H1 (cell line): ENCODE data around the gene SHC1. TPM values are rescaled to one million over a fixed set of nuclear protein-coding genes. Genes with fewer than 3 reads are reported as not detected.
A peak's percentile ranks its signal among the peaks of the same experiment; 100 is the strongest.

Experiments used
- CTCF ChIA-PET: fragments of 300-600 bp; sonication (Branson Sonifier 250); formaldehyde crosslinking; loops from one replicate; lab custom pipeline; 2021; ENCODE audit not compliant: partially characterized antibody; lab: Charles Lee
- POLR2A ChIA-PET: fragments of 300-600 bp; sonication (Branson Sonifier 250); formaldehyde crosslinking; loops from one replicate; lab custom pipeline; 2021; ENCODE audit warnings: inconsistent platforms; ENCODE audit not compliant: partially characterized antibody; lab: Charles Lee
- DNase-seq, 2 experiments: peaks; one replicate each; pipeline versions ENCODE4 v3.0.0 to v3.0.0-alpha.2; 2010 to 2022; ENCODE audit warnings: low spot score in 2 of 2, low read depth in 1 of 2, mixed read lengths in 1 of 2
- FAIRE-seq: peaks from 2 replicates; lab custom pipeline; 2011; peaks lifted over from hg19 to GRCh38; lab: Jason Lieb, UNC
- H2AFZ ChIP-seq: 2 replicates; pipeline ENCODE4 v1.8.1; 2012; ENCODE audit warnings: low read length, inconsistent platforms
- H2AK5ac ChIP-seq: 2 replicates; pipeline ENCODE4 v1.6.1; 2013; ENCODE audit warnings: low read depth, low read length
- H2BK120ac ChIP-seq: replicated peaks from 2 replicates; pipeline ENCODE3; 2013; ENCODE audit warnings: low read depth, low read length, inconsistent platforms
- H2BK12ac ChIP-seq: 2 replicates; pipeline ENCODE4 v1.6.1; 2013; ENCODE audit warnings: low read depth, low read length
- H2BK15ac ChIP-seq: 2 replicates; pipeline ENCODE4 v1.6.1; 2013; ENCODE audit warnings: low read length
- H2BK20ac ChIP-seq: 2 replicates; pipeline ENCODE4 v1.6.1; 2013; ENCODE audit warnings: low read length
- H2BK5ac ChIP-seq: 2 replicates; pipeline ENCODE4 v1.6.1; 2013; ENCODE audit warnings: low read depth, low read length
- H3K14ac ChIP-seq: 2 replicates; pipeline ENCODE4 v1.6.1; 2013; ENCODE audit warnings: inconsistent platforms; ENCODE audit not compliant: insufficient read length
- H3K18ac ChIP-seq: 2 replicates; pipeline ENCODE4 v1.6.1; 2013; ENCODE audit warnings: low read length; ENCODE audit errors: extremely low read depth
- H3K23ac ChIP-seq: 2 replicates; pipeline ENCODE4 v1.6.1; 2013; ENCODE audit warnings: inconsistent platforms; ENCODE audit not compliant: insufficient read length
- H3K23me2 ChIP-seq: 2 replicates; pipeline ENCODE4 v1.6.1; 2013; ENCODE audit warnings: low read depth, low read length
- H3K27ac ChIP-seq: 2 replicates; pipeline ENCODE4 v1.6.1; 2011; ENCODE audit warnings: low read depth, low read length, inconsistent platforms
- H3K27me3 ChIP-seq, 4 experiments: replicated peaks in 1 of 4; 1 replicate in 1 of 4; 2 replicates in 3 of 4; pipeline versions ENCODE4 v1.6.1 to v1.8.1; 2011 to 2013; ENCODE audit warnings: low read length in 3 of 4, mild to moderate bottlenecking in 3 of 4, inconsistent platforms in 2 of 4, mixed read lengths in 2 of 4, moderate library complexity in 1 of 4; ENCODE audit not compliant: control insufficient read depth in 3 of 4, insufficient read depth in 3 of 4; ENCODE audit errors: extremely low read depth in 1 of 4
- H3K36me3 ChIP-seq, 4 experiments: 2 replicates each; pipeline versions ENCODE4 v1.6.1 to v1.8.1; 2011 to 2013; ENCODE audit warnings: mild to moderate bottlenecking in 4 of 4, low read length in 3 of 4, moderate library complexity in 2 of 4, control low read depth in 1 of 4, inconsistent platforms in 1 of 4; ENCODE audit not compliant: insufficient read depth in 4 of 4, control insufficient read depth in 2 of 4
- H3K4ac ChIP-seq: replicated peaks from 2 replicates; pipeline ENCODE3; 2013; ENCODE audit warnings: low read length, low read depth, mixed read lengths, inconsistent platforms; ENCODE audit not compliant: insufficient read length
- H3K4me1 ChIP-seq, 4 experiments: replicated peaks in 1 of 4; 1 replicate in 1 of 4; 2 replicates in 3 of 4; pipeline versions ENCODE4 v1.6.1 to v1.8.1; 2011 to 2013; ENCODE audit warnings: low read length in 3 of 4, inconsistent platforms in 2 of 4, mixed read lengths in 1 of 4; ENCODE audit not compliant: insufficient read depth in 4 of 4, control insufficient read depth in 3 of 4
- H3K4me2 ChIP-seq, 2 experiments: 2 replicates each; pipeline versions ENCODE4 v1.6.1 to v1.8.1; 2011 to 2013; ENCODE audit warnings: low read depth in 2 of 2, low read length in 2 of 2, control low read depth in 1 of 2, inconsistent platforms in 1 of 2, mild to moderate bottlenecking in 1 of 2; ENCODE audit not compliant: insufficient read depth in 1 of 2
- H3K4me3 ChIP-seq, 4 experiments: fragments of 200-600, 300-600 bp in 1 of 4; sonication (generic), shearing (Covaris generic), sonication (Bioruptor Twin) in 1 of 4; 2 replicates each; pipeline versions ENCODE4 v1.5.1 to v1.8.1; 2011 to 2016; ENCODE audit warnings: low read length in 4 of 4, low read depth in 3 of 4, control low read depth in 2 of 4, inconsistent platforms in 2 of 4, mild to moderate bottlenecking in 2 of 4, mixed read lengths in 1 of 4, moderate library complexity in 1 of 4; ENCODE audit not compliant: insufficient read depth in 2 of 4; ENCODE audit errors: extremely low read depth in 1 of 4
- H3K56ac ChIP-seq: replicated peaks from 2 replicates; pipeline ENCODE3; 2013; ENCODE audit warnings: low read depth, mild to moderate bottlenecking, mixed read lengths, low read length, inconsistent platforms; ENCODE audit not compliant: insufficient read length
- H3K79me1 ChIP-seq: 2 replicates; pipeline ENCODE4 v1.6.1; 2013; ENCODE audit warnings: low read depth, low read length, control low read depth
- H3K79me2 ChIP-seq, 2 experiments: 2 replicates each; pipeline versions ENCODE4 v1.6.1 to v1.8.1; 2012 to 2013; ENCODE audit warnings: low read length in 2 of 2, mild to moderate bottlenecking in 2 of 2, inconsistent platforms in 1 of 2; ENCODE audit not compliant: insufficient read depth in 2 of 2, control insufficient read depth in 1 of 2
- H3K9ac ChIP-seq, 4 experiments: replicated peaks in 1 of 4; 1 replicate in 1 of 4; 2 replicates in 3 of 4; pipeline versions ENCODE4 v1.6.1 to v1.8.1; 2011 to 2013; ENCODE audit warnings: low read depth in 3 of 4, low read length in 3 of 4, control low read depth in 2 of 4, mild to moderate bottlenecking in 2 of 4, moderate library complexity in 2 of 4, inconsistent platforms in 1 of 4; ENCODE audit errors: extremely low read depth in 1 of 4
- H3K9me3 ChIP-seq, 2 experiments: 2 replicates each; pipeline versions ENCODE4 v1.6.1 to v1.8.1; 2012 to 2013; ENCODE audit warnings: mild to moderate bottlenecking in 2 of 2, moderate library complexity in 2 of 2, control low read depth in 1 of 2, inconsistent platforms in 1 of 2, low read depth in 1 of 2, low read length in 1 of 2, mixed read lengths in 1 of 2; ENCODE audit not compliant: insufficient read depth in 2 of 2
- H4K20me1 ChIP-seq, 2 experiments: replicated peaks in 1 of 2; 2 replicates each; pipeline versions ENCODE3 to v1.8.1; 2011 to 2013; ENCODE audit warnings: inconsistent platforms in 2 of 2, low read length in 2 of 2, mild to moderate bottlenecking in 1 of 2; ENCODE audit not compliant: insufficient read depth in 2 of 2, control insufficient read depth in 1 of 2
- H4K5ac ChIP-seq: 2 replicates; pipeline ENCODE4 v1.6.1; 2013; ENCODE audit warnings: low read length, low read depth, mixed read lengths, inconsistent platforms; ENCODE audit not compliant: insufficient read length
- H4K8ac ChIP-seq: 2 replicates; pipeline ENCODE4 v1.8.0; 2013; ENCODE audit warnings: mild to moderate bottlenecking, moderate library complexity, low read length, inconsistent platforms; ENCODE audit not compliant: insufficient read depth; ENCODE audit errors: extremely low read depth
- H4K91ac ChIP-seq: replicated peaks from 2 replicates; pipeline ENCODE3; 2013; ENCODE audit warnings: low read length, mixed read lengths, inconsistent platforms; ENCODE audit not compliant: insufficient read length
- EGR1 ChIP-seq: IDR thresholded peaks from 2 replicates; pipeline ENCODE4 v1.6.1; 2011; ENCODE audit warnings: low read depth, low read length, borderline replicate concordance
- GABPA ChIP-seq: IDR thresholded peaks from 2 replicates; pipeline ENCODE4 v1.6.1; 2011; ENCODE audit warnings: mild to moderate bottlenecking, low read length, moderate library complexity, borderline replicate concordance; ENCODE audit not compliant: insufficient read depth
- JUND ChIP-seq: IDR thresholded peaks from 2 replicates; pipeline ENCODE4 v1.6.1; 2011; ENCODE audit warnings: mild to moderate bottlenecking, improper control_type of control experiment, low read length
- KDM1A ChIP-seq: fragments of 200-600, 300-600 bp; sonication (generic); IDR thresholded peaks from 2 replicates; pipeline ENCODE4 v1.7.1; 2016; ENCODE audit warnings: mild to moderate bottlenecking, low read length, borderline replicate concordance
- NRF1 ChIP-seq: IDR thresholded peaks from 2 replicates; pipeline ENCODE4 v1.6.1; 2011; ENCODE audit warnings: mild to moderate bottlenecking, low read depth, low read length, improper control_type of control experiment
- SIN3A ChIP-seq, 2 experiments: IDR thresholded peaks in 1 of 2; conservative IDR thresholded peaks in 1 of 2; 2 replicates each; pipeline ENCODE4 v1.6.1; 2011 to 2012; ENCODE audit warnings: low read length in 2 of 2, improper control_type of control experiment in 1 of 2, low read depth in 1 of 2, mild to moderate bottlenecking in 1 of 2
- SP2 ChIP-seq: IDR thresholded peaks from 2 replicates; pipeline ENCODE4 v1.6.1; 2012; ENCODE audit warnings: mild to moderate bottlenecking, low read length, inconsistent platforms
- TAF7 ChIP-seq: optimal IDR thresholded peaks from 2 replicates; pipeline ENCODE3; 2011; ENCODE audit warnings: low read depth, mild to moderate bottlenecking, inconsistent platforms, low read length, moderate library complexity, borderline replicate concordance
- WGBS, 2 experiments: shearing (Covaris generic) in 1 of 2; methylation state at CpG; one replicate each; pipeline versions ENCODE4 v1.1.6 to v1.1.7; 2013 to 2015; ENCODE audit warnings: low lambda C conversion rate in 2 of 2, mixed read lengths in 2 of 2, inconsistent platforms in 1 of 2, low coverage in 1 of 2, missing lambda C conversion rate in 1 of 2; ENCODE audit not compliant: insufficient replicate concordance in 2 of 2, insufficient coverage in 1 of 2, insufficient read length in 1 of 2; ENCODE audit errors: extremely low coverage in 1 of 2, missing lambda C conversion rate in 1 of 2; 5-methylcytosine and 5-hydroxymethylcytosine counted together
- polyA plus RNA-seq, 7 experiments: library from polyadenylated mRNA; depleted of rRNA in 3 of 7; stranded (reverse) in 5 of 7; unstranded in 2 of 7; fragments of >200 nt in 5 of 7; fragments of 200-250 nt in 2 of 7; gene quantifications; 1 replicate in 5 of 7; 2 replicates in 1 of 7; 4 replicates in 1 of 7; pipeline versions ENCODE4 v1.2.1 to v1.2.3, GENCODE V29; 2011 to 2013; ENCODE audit warnings: missing spikeins in 2 of 7, mixed read lengths in 2 of 7
- total RNA-seq: library from RNA; stranded (reverse); fragmentation: NEBNext Ultra II Directional; extraction: Animal tissue kit (Norgen Biotek cat#: 25700); gene quantifications from 2 replicates; pipeline ENCODE4 v1.2.1, GENCODE V29; 2021
- TF ChIP-seq, protein P1 (sequence below), 3 experiments: IDR thresholded peaks; 1 replicate in 2 of 3; 2 replicates in 1 of 3; pipeline versions ENCODE4 v1.5.1 to v1.6.1; 2011; ENCODE audit warnings: low read length in 3 of 3, mild to moderate bottlenecking in 3 of 3, inconsistent platforms in 2 of 3, low read depth in 1 of 3, moderate library complexity in 1 of 3; ENCODE audit not compliant: insufficient read depth in 1 of 3; ENCODE audit errors: control extremely low read depth in 1 of 3

The SHC1 gene
- total and polyA plus RNA-seq, 2 of the 8 experiments (the other 6 are each of a cell fraction or from before 2014, with no cell fraction given) = 177 to 212 TPM

DNA sequence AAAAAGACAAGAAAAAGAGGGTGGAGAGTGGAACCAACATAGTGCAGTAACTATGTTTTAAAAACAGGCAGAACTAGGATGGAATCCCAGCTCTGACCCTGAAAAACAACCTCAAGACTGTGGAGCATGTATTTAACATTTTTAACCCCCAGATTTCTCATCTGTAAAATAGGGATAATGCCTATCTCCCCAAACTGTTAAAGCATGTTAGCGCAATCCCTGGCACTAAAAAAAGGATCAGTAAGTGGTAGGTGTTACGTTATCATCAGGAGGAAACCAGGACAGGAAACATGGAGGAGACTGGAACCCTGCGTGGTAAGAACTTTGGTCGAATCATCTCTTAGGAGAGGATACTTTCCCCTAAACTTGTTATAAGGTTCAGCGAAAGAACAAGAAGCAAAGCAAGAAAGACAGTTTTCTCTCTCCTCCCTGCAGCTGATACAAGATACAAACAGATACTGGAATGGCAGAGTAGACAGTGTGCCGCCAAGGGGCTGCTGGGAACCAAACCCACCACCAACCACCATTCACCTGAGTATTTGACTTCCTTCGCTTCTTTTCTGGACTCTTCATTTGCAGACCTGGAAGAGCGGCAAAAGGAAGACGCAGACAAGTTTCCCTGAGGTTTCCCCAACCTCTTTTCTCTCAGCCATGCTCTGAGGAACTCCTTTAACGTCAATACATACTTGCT is 10.0 kb downstream of the SHC1 start:
- H3K9me3 ChIP-seq = no peaks in the 10 kb centered on the region
- H2BK5ac ChIP-seq = no peak overlapping the region
- H3K27me3 ChIP-seq = no peaks in the 10 kb centered on the region; a peak in 1 of 7 replicates
- no peak overlapping the region for H2AFZ ChIP-seq
- H4K91ac ChIP-seq = no peak overlapping the region
- no peak overlapping the region for H2BK20ac ChIP-seq
- H3K79me1 ChIP-seq = peaks cover 4% of the 10 kb centered on the region
- H2BK15ac ChIP-seq = no peak overlapping the region
- H3K4me1 ChIP-seq = peaks cover 4 to 13% (median 6%) of the 10 kb centered on the region in 4 experiments
- no peak overlapping the region for H2BK12ac ChIP-seq
- H3K36me3 ChIP-seq = peaks cover 10 to 28% (median 23%) of the 10 kb centered on the region in 4 experiments; a peak in 7 of 8 replicates
- no peak overlapping the region for H3K23ac ChIP-seq
- no peak overlapping the region for H3K18ac ChIP-seq
- H3K27ac ChIP-seq = no peak overlapping the region
- no peak for TF ChIP-seq NRF1
- no peak for TF ChIP-seq EGR1
- no peak for TF ChIP-seq KDM1A
- TF ChIP-seq, protein P1, sequence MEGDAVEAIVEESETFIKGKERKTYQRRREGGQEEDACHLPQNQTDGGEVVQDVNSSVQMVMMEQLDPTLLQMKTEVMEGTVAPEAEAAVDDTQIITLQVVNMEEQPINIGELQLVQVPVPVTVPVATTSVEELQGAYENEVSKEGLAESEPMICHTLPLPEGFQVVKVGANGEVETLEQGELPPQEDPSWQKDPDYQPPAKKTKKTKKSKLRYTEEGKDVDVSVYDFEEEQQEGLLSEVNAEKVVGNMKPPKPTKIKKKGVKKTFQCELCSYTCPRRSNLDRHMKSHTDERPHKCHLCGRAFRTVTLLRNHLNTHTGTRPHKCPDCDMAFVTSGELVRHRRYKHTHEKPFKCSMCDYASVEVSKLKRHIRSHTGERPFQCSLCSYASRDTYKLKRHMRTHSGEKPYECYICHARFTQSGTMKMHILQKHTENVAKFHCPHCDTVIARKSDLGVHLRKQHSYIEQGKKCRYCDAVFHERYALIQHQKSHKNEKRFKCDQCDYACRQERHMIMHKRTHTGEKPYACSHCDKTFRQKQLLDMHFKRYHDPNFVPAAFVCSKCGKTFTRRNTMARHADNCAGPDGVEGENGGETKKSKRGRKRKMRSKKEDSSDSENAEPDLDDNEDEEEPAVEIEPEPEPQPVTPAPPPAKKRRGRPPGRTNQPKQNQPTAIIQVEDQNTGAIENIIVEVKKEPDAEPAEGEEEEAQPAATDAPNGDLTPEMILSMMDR (IDR thresholded peaks at IDR 0.05; ENCODE audit: control extremely low read depth in 1 of 3, insufficient read depth in 1 of 3, low read depth in 1 of 3, low read length in 3 of 3) = no peak
- TF ChIP-seq GABPA = no peak
- no peak for TF ChIP-seq SP2
- no peak for TF ChIP-seq JUND
- TF ChIP-seq SIN3A (conservative IDR thresholded peaks at IDR 0.05 in 1 of 2, IDR thresholded peaks at IDR 0.05 in 1 of 2; ENCODE audit: low read depth in 1 of 2, low read length in 2 of 2) = no peak
- TF ChIP-seq TAF7 = no peak
- POLR2A ChIA-PET = interaction anchor here (0.9 to 18.6 kb wide), 10 partner anchors 9 to 392 kb away, joined by 3 to 662 read pairs (median 4); partner anchors contain the start of genes CHRNB2, CKS1B, FLAD1 and LENEP
- peaks cover 1 to 8% of the 10 kb centered on the region in 2 experiments for H4K20me1 ChIP-seq
- H3K56ac ChIP-seq = no peak overlapping the region
- H3K79me2 ChIP-seq = peaks cover 0 to 13% of the 10 kb centered on the region in 2 experiments; a peak in 3 of 4 replicates
- H3K23me2 ChIP-seq = peaks cover 4% of the 10 kb centered on the region
- no peak overlapping the region for H3K14ac ChIP-seq
- no peak overlapping the region for H4K8ac ChIP-seq
- no peak overlapping the region for H2BK120ac ChIP-seq
- H3K4me2 ChIP-seq = peak overlapping the region; percentile 67 to 81
- H3K9ac ChIP-seq = peak overlapping the region in 3 of 4 experiments; percentile 12 to 96 (median 95); a peak in 5 of 7 replicates
- H3K4ac ChIP-seq = no peak overlapping the region
- 74% methylated on average over 10 of the region's 10 CpGs; no CpG with 5 or more reads in 1 of the 2 experiments for WGBS, 2 experiments
- FAIRE-seq = no peak
- H2AK5ac ChIP-seq = no peak overlapping the region
- CTCF ChIA-PET = interaction anchor here (0.6 to 8.2 kb wide), 8 partner anchors 10 to 775 kb away, joined by 3 to 113 read pairs (median 4); partner anchors contain the start of genes ADAM15, LENEP and SHC1
- peak overlapping the region; percentile 50 to 84 (median 54) for H3K4me3 ChIP-seq
- no peak overlapping the region for H4K5ac ChIP-seq
- no peak for DNase-seq
